BLaER1 (cell line): ENCODE measurements around the gene RNU7-1.

ENCODE experiments used
- H3K27ac ChIP-seq: shearing (Covaris generic); formaldehyde crosslinking; 2 replicates; pipeline ENCODE4 v1.8.1; 2022
- H3K27me3 ChIP-seq: shearing (Covaris generic); formaldehyde crosslinking; 2 replicates; pipeline ENCODE4 v1.8.1; 2022
- H3K36me3 ChIP-seq: shearing (Covaris generic); formaldehyde crosslinking; 2 replicates; pipeline ENCODE4 v1.8.1; 2022
- H3K4me1 ChIP-seq: shearing (Covaris generic); formaldehyde crosslinking; 2 replicates; pipeline ENCODE4 v1.8.1; 2022
- H3K4me2 ChIP-seq: shearing (Covaris generic); formaldehyde crosslinking; 2 replicates; pipeline ENCODE4 v1.8.1; 2022
- H3K4me3 ChIP-seq: shearing (Covaris generic); formaldehyde crosslinking; 2 replicates; pipeline ENCODE4 v1.8.1; 2022
- H3K9ac ChIP-seq: shearing (Covaris generic); formaldehyde crosslinking; 2 replicates; pipeline ENCODE4 v1.8.1; 2022
- H3K9me3 ChIP-seq: shearing (Covaris generic); formaldehyde crosslinking; 2 replicates; pipeline ENCODE4 v1.8.1; 2022
- H4K20me1 ChIP-seq: shearing (Covaris generic); formaldehyde crosslinking; 2 replicates; pipeline ENCODE4 v1.8.1; 2022
- Cebpa-rat ChIP-seq: shearing (Covaris generic); IDR thresholded peaks from 2 replicates; pipeline ENCODE4 v1.8.1; 2022

RNU7-1 gene

GRCh38 chr12:6981152-6982052, 37.8 kb downstream of the RNU7-1 start:
- Histone ChIP-seq H4K20me1 (no peaks in the 10 kb centered on the region), H3K4me1 (no peaks in the 10 kb centered on the region), H3K9me3 (no peaks in the 10 kb centered on the region), H3K27me3 (no peaks in the 10 kb centered on the region), H3K4me3 (no peak overlapping the region), H3K27ac (no peak overlapping the region), H3K36me3 (peaks cover 100% of the 10 kb centered on the region), H3K9ac (no peak overlapping the region), H3K4me2 (no peak overlapping the region)
- no peak for TF ChIP-seq Cebpa-rat

- Histone ChIP-seq H3K4me2 (no peak overlapping the region), H3K9ac (no peak overlapping the region), H3K36me3 (peaks cover 99% of the 10 kb centered on the region), H3K9me3 (no peaks in the 10 kb centered on the region), H3K27ac (no peak overlapping the region), H4K20me1 (no peaks in the 10 kb centered on the region), H3K4me3 (no peak overlapping the region), H3K4me1 (no peaks in the 10 kb centered on the region), H3K27me3 (no peaks in the 10 kb centered on the region)
- no peak for TF ChIP-seq Cebpa-rat
Measured at GRCh38 chr12:6982532-6982931, 38.9 kb downstream of the RNU7-1 start.

- Histone ChIP-seq H4K20me1 (no peaks in the 10 kb centered on the region), H3K9ac (no peak overlapping the region), H3K36me3 (peaks cover 87% of the 10 kb centered on the region), H3K27me3 (no peaks in the 10 kb centered on the region), H3K4me2 (no peak overlapping the region), H3K4me1 (no peaks in the 10 kb centered on the region), H3K4me3 (no peak overlapping the region), H3K9me3 (no peaks in the 10 kb centered on the region), H3K27ac (no peak overlapping the region)
- no peak for TF ChIP-seq Cebpa-rat
Measured at GRCh38 chr12:6987956-6988553, 44.4 kb downstream of the RNU7-1 start.
